ENCODE measurements around the gene CYBRD1. TPM values are rescaled to one million over a fixed set of nuclear protein-coding genes. Genes with fewer than 3 reads are reported as not detected.

CYBRD1 gene
- total RNA-seq, 1 donor from 2014 or later = 226 TPM

GRCh38 chr2:171480908-171481307 lies 41.4 kb upstream of the CYBRD1 start:
- H3K4me1 ChIP-seq = no peaks in the 10 kb centered on the region
- DNase-seq (ENCODE audit: extremely low spot score in 2 of 2) = no peak
- H3K36me3 ChIP-seq = peaks cover 0 to 22% of the 10 kb centered on the region in 2 donors
- H3K27ac ChIP-seq = no peak overlapping the region
- H3K27me3 ChIP-seq = no peaks in the 10 kb centered on the region
- H3K4me3 ChIP-seq = no peak overlapping the region
- TF ChIP-seq POLR2A (IDR thresholded peaks at IDR 0.05) (no peak), POLR2AphosphoS5 (IDR thresholded peaks at IDR 0.05; ENCODE audit: insufficient read depth in 1 of 2, low read depth in 1 of 2) (no peak)
- TF ChIP-seq, protein P1, sequence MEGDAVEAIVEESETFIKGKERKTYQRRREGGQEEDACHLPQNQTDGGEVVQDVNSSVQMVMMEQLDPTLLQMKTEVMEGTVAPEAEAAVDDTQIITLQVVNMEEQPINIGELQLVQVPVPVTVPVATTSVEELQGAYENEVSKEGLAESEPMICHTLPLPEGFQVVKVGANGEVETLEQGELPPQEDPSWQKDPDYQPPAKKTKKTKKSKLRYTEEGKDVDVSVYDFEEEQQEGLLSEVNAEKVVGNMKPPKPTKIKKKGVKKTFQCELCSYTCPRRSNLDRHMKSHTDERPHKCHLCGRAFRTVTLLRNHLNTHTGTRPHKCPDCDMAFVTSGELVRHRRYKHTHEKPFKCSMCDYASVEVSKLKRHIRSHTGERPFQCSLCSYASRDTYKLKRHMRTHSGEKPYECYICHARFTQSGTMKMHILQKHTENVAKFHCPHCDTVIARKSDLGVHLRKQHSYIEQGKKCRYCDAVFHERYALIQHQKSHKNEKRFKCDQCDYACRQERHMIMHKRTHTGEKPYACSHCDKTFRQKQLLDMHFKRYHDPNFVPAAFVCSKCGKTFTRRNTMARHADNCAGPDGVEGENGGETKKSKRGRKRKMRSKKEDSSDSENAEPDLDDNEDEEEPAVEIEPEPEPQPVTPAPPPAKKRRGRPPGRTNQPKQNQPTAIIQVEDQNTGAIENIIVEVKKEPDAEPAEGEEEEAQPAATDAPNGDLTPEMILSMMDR (IDR thresholded peaks at IDR 0.05) = no peak
- intact Hi-C loops (cut with DNase I) = no loop called here
- H3K9me3 ChIP-seq = no peaks in the 10 kb centered on the region

- peaks cover 0 to 12% of the 10 kb centered on the region in 2 donors for H3K36me3 ChIP-seq
These were observed 40.0 kb upstream of the CYBRD1 start for GRCh38 chr2:171482308-171482707.

DNA sequence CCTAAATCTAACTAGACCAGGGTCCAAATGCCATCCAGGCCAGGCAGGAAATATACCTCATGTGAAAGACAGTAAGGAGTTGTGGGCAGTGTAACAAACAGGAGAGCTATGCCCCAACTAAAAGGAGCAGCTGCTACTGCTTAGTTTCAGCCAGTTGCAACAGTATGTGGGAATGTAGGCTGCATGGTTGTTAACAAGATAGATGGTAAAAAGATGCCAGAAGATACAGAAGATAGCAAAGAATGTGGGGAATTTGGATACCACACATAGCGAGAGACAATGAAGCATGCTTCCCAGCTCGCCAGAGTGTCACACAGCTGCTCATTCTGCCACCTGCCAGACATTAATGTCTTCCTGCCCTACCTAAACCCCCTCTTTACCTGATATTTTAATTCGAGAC lies 39.4 kb upstream of the CYBRD1 start:
- no peak overlapping the region for H3K27ac ChIP-seq
- H3K4me1 ChIP-seq = no peaks in the 10 kb centered on the region
- no peak for DNase-seq (ENCODE audit: extremely low spot score in 2 of 2)
- peaks cover 0 to 12% of the 10 kb centered on the region in 2 donors for H3K36me3 ChIP-seq
- intact Hi-C loops (cut with DNase I) = no loop called here
- H3K4me3 ChIP-seq = no peak overlapping the region
- TF ChIP-seq, protein P1 (IDR thresholded peaks at IDR 0.05) = no peak
- TF ChIP-seq POLR2AphosphoS5 (IDR thresholded peaks at IDR 0.05; ENCODE audit: insufficient read depth in 1 of 2, low read depth in 1 of 2) (no peak), POLR2A (IDR thresholded peaks at IDR 0.05) (no peak)
- no peaks in the 10 kb centered on the region for H3K27me3 ChIP-seq
- H3K9me3 ChIP-seq = no peaks in the 10 kb centered on the region

More at GRCh38 chr2:171482308-171482707, 40.0 kb upstream of the CYBRD1 start:
- intact Hi-C loops (cut with DNase I) = no loop called here
- no peak for DNase-seq (ENCODE audit: extremely low spot score in 2 of 2)
- no peaks in the 10 kb centered on the region for H3K27me3 ChIP-seq
- no peaks in the 10 kb centered on the region for H3K9me3 ChIP-seq
- TF ChIP-seq POLR2A (IDR thresholded peaks at IDR 0.05) (no peak), POLR2AphosphoS5 (IDR thresholded peaks at IDR 0.05; ENCODE audit: insufficient read depth in 1 of 2, low read depth in 1 of 2) (no peak)
- TF ChIP-seq, protein P1 (IDR thresholded peaks at IDR 0.05) = no peak
- no peaks in the 10 kb centered on the region for H3K4me1 ChIP-seq
- H3K4me3 ChIP-seq = no peak overlapping the region
- no peak overlapping the region for H3K27ac ChIP-seq

DNA sequence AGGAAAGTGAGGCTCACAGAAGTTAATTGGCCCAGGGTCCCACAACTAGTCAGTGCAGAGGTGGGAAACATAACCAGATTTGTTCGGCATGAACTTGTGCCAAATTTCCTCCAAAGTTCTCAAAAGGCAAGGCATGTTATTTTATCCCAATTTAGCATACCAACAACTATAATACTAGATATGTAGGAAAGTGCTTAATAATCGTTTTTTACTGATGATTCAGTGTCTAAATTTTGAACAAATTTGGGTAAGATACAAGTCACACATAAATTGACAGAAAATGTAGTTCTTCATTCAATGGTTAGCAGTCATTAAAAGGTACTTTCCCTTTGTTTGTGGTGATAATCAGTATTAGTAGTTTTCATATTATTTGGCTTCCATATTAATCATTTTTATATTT lies 38.5 kb upstream of the CYBRD1 start:
- intact Hi-C loops (cut with DNase I) = no loop called here

DNA sequence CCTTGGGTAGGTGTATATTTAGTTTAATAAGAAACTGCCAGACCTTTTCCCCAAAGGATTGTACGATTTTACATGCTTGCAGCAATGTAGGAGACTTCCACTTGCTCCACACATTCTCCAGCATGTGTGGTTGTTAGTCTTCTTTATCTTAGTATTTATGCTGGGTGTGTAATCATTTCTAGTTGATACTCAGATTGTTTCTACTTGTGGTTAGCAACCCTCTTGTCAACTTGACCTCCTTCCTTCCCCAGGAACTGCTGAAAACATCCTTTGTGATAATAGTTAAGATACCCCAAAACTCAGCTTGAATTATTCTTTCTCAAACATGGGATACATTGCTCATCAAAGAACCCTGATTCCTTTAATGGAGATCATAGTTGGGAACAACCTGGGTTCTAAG lies 37.2 kb upstream of the CYBRD1 start:
- Histone ChIP-seq H3K36me3 (peaks cover 0 to 10% of the 10 kb centered on the region in 2 donors), H3K27ac (no peak overlapping the region), H3K4me3 (no peak overlapping the region), H3K4me1 (no peaks in the 10 kb centered on the region), H3K9me3 (no peaks in the 10 kb centered on the region), H3K27me3 (no peaks in the 10 kb centered on the region)
- DNase-seq (ENCODE audit: extremely low spot score in 2 of 2) = no peak
- TF ChIP-seq, protein P1 (IDR thresholded peaks at IDR 0.05) = no peak
- TF ChIP-seq POLR2AphosphoS5 (IDR thresholded peaks at IDR 0.05; ENCODE audit: insufficient read depth in 1 of 2, low read depth in 1 of 2) = no peak
- no peak for TF ChIP-seq POLR2A (IDR thresholded peaks at IDR 0.05)
- intact Hi-C loops (cut with DNase I) = no loop called here

More for the DNA sequence above, 38.5 kb upstream of the CYBRD1 start:
- TF ChIP-seq POLR2A (IDR thresholded peaks at IDR 0.05) (no peak), POLR2AphosphoS5 (IDR thresholded peaks at IDR 0.05; ENCODE audit: insufficient read depth in 1 of 2, low read depth in 1 of 2) (no peak)
- TF ChIP-seq, protein P1 (IDR thresholded peaks at IDR 0.05) = no peak
- no peaks in the 10 kb centered on the region for H3K4me1 ChIP-seq
- no peaks in the 10 kb centered on the region for H3K27me3 ChIP-seq
- H3K9me3 ChIP-seq = no peaks in the 10 kb centered on the region
- H3K27ac ChIP-seq = no peak overlapping the region
- peaks cover 0 to 12% of the 10 kb centered on the region in 2 donors for H3K36me3 ChIP-seq
- no peak overlapping the region for H3K4me3 ChIP-seq
- DNase-seq (ENCODE audit: extremely low spot score in 2 of 2) = no peak
